ENCODE results near the gene FER.

FER gene

GRCh38 chr5:108946008-108946407 lies 198.3 kb downstream of the FER start:
- H3K27me3 ChIP-seq (ENCODE audit: insufficient read depth, poor library complexity, severe bottlenecking): no peaks in the 10 kb centered on the region
- H3K27ac ChIP-seq (replicated peaks): no peak overlapping the region
- DNase-seq (ENCODE audit: low read depth in 1 of 2, low spot score in 1 of 2): no peak
- TF ChIP-seq GABPA (IDR thresholded peaks at IDR 0.05; ENCODE audit: low read depth) (no peak), POLR2AphosphoS5 (IDR thresholded peaks at IDR 0.05; ENCODE audit: low read depth) (no peak), CTCF (IDR thresholded peaks at IDR 0.05; ENCODE audit: insufficient read depth, low read length) (no peak), SPI1 (IDR thresholded peaks at IDR 0.05; ENCODE audit: borderline replicate concordance, low read depth) (no peak)
- TF ChIP-seq, protein P1, sequence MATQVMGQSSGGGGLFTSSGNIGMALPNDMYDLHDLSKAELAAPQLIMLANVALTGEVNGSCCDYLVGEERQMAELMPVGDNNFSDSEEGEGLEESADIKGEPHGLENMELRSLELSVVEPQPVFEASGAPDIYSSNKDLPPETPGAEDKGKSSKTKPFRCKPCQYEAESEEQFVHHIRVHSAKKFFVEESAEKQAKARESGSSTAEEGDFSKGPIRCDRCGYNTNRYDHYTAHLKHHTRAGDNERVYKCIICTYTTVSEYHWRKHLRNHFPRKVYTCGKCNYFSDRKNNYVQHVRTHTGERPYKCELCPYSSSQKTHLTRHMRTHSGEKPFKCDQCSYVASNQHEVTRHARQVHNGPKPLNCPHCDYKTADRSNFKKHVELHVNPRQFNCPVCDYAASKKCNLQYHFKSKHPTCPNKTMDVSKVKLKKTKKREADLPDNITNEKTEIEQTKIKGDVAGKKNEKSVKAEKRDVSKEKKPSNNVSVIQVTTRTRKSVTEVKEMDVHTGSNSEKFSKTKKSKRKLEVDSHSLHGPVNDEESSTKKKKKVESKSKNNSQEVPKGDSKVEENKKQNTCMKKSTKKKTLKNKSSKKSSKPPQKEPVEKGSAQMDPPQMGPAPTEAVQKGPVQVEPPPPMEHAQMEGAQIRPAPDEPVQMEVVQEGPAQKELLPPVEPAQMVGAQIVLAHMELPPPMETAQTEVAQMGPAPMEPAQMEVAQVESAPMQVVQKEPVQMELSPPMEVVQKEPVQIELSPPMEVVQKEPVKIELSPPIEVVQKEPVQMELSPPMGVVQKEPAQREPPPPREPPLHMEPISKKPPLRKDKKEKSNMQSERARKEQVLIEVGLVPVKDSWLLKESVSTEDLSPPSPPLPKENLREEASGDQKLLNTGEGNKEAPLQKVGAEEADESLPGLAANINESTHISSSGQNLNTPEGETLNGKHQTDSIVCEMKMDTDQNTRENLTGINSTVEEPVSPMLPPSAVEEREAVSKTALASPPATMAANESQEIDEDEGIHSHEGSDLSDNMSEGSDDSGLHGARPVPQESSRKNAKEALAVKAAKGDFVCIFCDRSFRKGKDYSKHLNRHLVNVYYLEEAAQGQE (IDR thresholded peaks at IDR 0.05; ENCODE audit: insufficient replicate concordance, low read depth): no peak
- no peak overlapping the region for H3K4me3 ChIP-seq (replicated peaks; ENCODE audit: insufficient read depth, low read length)

GRCh38 chr5:108947164-108947563 lies 199.5 kb downstream of the FER start:
- no peak overlapping the region for H3K27ac ChIP-seq (replicated peaks)
- H3K4me3 ChIP-seq (replicated peaks; ENCODE audit: insufficient read depth, low read length): no peak overlapping the region
- DNase-seq (ENCODE audit: low read depth in 1 of 2, low spot score in 1 of 2): no peak
- H3K27me3 ChIP-seq (ENCODE audit: insufficient read depth, poor library complexity, severe bottlenecking): no peaks in the 10 kb centered on the region
- TF ChIP-seq GABPA (IDR thresholded peaks at IDR 0.05; ENCODE audit: low read depth) (no peak), POLR2AphosphoS5 (IDR thresholded peaks at IDR 0.05; ENCODE audit: low read depth) (no peak), CTCF (IDR thresholded peaks at IDR 0.05; ENCODE audit: insufficient read depth, low read length) (no peak), SPI1 (IDR thresholded peaks at IDR 0.05; ENCODE audit: borderline replicate concordance, low read depth) (no peak)
- TF ChIP-seq, protein P1 (IDR thresholded peaks at IDR 0.05; ENCODE audit: insufficient replicate concordance, low read depth): no peak

- DNase-seq (ENCODE audit: low read depth in 1 of 2, low spot score in 1 of 2): no peak
- no peak overlapping the region for H3K27ac ChIP-seq (replicated peaks)
Measured at GRCh38 chr5:108950276-108950675, 202.6 kb downstream of the FER start.

More at GRCh38 chr5:108950276-108950675, 202.6 kb downstream of the FER start:
- TF ChIP-seq GABPA (IDR thresholded peaks at IDR 0.05; ENCODE audit: low read depth) (no peak), SPI1 (IDR thresholded peaks at IDR 0.05; ENCODE audit: borderline replicate concordance, low read depth) (no peak), POLR2AphosphoS5 (IDR thresholded peaks at IDR 0.05; ENCODE audit: low read depth) (no peak)
- TF ChIP-seq, protein P1 (IDR thresholded peaks at IDR 0.05; ENCODE audit: insufficient replicate concordance, low read depth): no peak
- H3K4me3 ChIP-seq (replicated peaks; ENCODE audit: insufficient read depth, low read length): no peak overlapping the region
- H3K27me3 ChIP-seq (ENCODE audit: insufficient read depth, poor library complexity, severe bottlenecking): no peaks in the 10 kb centered on the region

All from HL-60 (cell line).